Cardiac fibroblast (primary cell): Measurements from ENCODE around the gene ADGRL3.

Source experiments
- DNase-seq, 2 donors: peaks; one replicate each; pipeline versions ENCODE4 v3.0.0 to v3.0.0-alpha.2; 2010; ENCODE audit warnings: low read depth in 2 of 2
- H3K4me3 ChIP-seq, 2 donors: replicated peaks in 1 of 2; 1 replicate in 1 of 2; 2 replicates in 1 of 2; pipeline ENCODE4 v1.5.1; 2011; ENCODE audit warnings: low read depth in 2 of 2, low read length in 2 of 2, mild to moderate bottlenecking in 2 of 2, moderate library complexity in 1 of 2
- TF ChIP-seq, protein P1 (sequence below): IDR thresholded peaks from one replicate; pipeline ENCODE4 v1.5.1; 2011; ENCODE audit warnings: low read depth, mild to moderate bottlenecking, low read length, inconsistent platforms

ADGRL3 gene

DNA sequence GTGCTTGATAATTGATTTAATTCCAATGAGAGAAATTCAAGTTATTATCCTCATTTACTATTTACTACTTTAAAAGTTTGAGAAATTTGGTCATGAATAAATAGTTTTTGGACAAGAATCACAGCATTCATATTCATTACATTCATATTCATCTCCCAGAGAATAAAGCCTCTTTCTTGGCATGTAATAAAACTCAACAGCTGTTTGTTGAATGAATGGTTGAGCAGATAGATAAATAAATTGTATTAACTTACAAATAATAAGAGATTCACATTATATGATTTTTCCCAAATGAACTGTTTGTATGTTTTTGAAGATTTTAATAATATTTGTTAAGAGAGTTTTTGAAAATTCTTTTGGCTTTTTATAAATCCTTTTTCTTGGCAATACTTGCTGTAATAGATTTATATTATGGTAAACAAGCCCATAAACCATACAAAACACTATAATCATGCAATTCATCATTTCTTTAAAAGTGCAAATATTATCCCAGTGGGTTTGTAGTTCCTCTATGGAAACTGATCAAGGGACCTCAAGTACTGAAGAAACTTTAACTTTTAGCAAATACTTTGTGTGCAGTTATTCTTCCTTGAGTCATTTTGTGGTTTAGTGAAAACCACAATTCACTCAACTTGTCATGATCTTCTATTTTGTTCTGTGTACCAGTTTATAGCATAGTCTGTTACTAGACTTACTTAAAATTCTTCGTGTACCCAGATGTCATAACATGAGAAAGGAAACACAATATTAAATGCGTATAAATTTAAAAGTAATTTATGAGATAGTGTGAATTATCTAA lies 371.8 kb downstream of the ADGRL3 start:
- no peak overlapping the region for H3K4me3 ChIP-seq
- TF ChIP-seq, protein P1, sequence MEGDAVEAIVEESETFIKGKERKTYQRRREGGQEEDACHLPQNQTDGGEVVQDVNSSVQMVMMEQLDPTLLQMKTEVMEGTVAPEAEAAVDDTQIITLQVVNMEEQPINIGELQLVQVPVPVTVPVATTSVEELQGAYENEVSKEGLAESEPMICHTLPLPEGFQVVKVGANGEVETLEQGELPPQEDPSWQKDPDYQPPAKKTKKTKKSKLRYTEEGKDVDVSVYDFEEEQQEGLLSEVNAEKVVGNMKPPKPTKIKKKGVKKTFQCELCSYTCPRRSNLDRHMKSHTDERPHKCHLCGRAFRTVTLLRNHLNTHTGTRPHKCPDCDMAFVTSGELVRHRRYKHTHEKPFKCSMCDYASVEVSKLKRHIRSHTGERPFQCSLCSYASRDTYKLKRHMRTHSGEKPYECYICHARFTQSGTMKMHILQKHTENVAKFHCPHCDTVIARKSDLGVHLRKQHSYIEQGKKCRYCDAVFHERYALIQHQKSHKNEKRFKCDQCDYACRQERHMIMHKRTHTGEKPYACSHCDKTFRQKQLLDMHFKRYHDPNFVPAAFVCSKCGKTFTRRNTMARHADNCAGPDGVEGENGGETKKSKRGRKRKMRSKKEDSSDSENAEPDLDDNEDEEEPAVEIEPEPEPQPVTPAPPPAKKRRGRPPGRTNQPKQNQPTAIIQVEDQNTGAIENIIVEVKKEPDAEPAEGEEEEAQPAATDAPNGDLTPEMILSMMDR = no peak
- DNase-seq = peak; percentile 48 to 71

DNA sequence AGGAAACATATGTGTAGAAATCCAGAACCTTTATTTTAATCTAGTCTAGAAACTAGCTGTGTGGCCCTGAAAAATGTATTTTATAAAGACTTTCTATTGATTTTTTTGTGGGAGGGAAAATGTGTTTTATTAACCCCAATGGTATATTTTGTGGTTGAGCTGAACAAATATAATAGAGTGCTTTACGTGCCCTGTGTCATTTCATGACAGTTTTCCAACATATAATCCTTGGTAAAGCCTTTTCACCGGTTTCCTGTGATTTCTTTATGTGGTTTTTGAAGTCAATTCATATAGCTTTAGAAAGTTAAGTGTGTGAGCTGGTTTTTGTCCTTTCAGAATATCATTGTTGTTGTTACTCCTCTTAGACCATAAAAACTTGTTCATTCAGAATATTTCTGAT lies 375.7 kb downstream of the ADGRL3 start:
- DNase-seq = no peak
- TF ChIP-seq, protein P1 = no peak
- no peak overlapping the region for H3K4me3 ChIP-seq

DNA sequence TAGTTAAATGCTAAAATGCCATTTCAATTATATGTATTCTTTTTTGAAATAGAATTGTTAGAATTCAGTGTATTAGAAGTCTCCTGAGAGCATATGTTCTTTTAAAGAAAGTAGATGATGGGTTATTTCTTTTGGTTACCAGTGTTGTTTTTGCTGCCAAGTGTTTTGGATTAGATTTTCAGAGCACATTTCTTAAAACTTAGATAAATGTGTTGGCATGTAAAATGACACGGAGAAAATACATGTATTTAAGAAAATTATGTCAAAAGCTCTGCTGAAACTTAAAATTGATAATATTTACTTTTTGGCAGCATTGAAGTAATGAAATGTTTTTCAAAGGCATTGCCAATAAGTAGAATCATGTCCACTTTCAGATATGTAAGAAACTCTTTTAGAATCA lies 379.7 kb downstream of the ADGRL3 start:
- DNase-seq = no peak
- H3K4me3 ChIP-seq = no peak overlapping the region
- TF ChIP-seq, protein P1 = no peak

DNA sequence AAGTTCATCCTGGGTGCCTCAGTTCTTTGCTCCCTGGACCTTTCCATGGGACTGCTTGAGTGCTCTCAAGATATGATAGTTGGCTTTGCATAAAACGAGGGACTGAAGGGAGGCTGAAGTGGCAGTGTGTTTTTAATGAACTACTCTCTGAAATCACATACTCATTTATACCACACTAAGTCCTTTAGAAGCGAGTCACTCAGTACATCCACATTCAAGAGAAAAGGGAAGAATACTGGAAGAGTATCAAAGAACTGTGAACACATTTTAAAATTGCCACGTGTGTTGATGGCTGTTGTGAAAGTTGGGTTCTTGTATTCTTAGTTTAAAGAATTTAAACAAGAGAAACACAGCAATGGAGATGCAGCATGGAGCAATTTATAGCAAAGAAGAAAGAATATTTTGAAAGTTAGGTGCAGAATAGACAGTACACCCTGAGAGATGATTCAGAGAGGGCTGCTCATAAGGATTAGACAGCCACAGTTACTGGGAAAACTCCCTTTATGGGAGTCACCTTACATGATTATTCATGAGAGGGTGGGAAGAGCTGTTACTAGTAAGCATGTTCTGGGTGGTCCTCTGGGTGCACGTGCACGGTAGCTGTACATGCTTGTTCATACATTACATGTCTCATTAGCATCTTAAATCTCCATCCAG lies 380.7 kb downstream of the ADGRL3 start:
- peak; percentile 2 to 36 for DNase-seq
- TF ChIP-seq, protein P1 = no peak
- H3K4me3 ChIP-seq = no peak overlapping the region

DNA sequence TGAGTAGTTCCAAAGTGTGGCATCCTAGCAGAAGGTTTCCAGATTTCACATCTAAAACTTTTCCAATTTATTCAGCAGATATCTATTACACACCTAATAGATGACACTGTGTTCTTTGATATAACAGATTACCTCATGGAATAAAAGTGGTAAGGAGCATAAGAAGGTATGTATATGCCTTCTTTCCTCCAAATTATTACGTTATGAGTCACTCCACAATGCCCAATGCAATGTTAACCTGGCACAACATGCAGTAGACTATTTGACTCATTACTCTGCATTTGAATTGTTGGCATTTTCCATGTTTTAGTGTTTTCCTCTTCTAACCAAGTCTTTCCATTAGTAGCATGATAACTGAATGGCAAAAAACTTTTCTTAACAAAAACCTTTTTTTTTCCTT lies 383.6 kb downstream of the ADGRL3 start:
- TF ChIP-seq, protein P1 = no peak
- peak; percentile 29 to 67 for DNase-seq
- H3K4me3 ChIP-seq = no peak overlapping the region

DNA sequence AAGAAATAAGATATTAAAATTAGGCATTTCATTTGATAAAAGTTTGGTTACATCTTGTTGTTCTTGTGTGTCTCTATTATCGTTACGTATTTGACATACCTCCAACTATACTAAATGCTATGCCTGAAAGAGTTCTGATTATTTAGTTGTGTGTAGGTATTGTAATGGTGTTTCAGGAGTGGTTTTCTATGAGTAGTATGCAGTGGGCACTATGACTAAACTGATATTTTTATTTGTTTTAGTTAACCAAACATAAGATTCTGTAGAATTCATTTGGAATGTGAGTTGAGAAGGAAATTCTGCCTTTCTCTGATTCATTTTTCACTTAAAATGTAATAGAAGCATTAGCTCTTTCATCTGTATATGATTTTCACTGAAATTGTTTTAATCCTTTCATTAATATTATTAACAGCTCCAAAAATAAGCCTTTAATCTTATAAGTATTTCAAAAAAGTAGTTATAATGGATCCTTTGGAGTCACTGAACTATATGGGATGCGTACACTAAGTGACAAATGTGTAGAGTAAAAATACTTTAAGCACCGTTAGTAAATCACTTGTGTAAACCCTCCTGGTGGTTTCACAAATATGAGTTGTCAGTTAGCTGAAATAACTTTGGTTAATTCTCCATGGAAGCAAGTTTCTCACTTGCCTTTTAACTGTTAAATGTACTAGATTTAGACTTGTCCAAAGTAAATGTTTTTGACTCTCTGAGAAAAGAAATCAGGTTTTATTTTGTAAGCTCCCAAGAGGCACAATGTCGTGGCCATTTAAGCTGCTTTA lies 388.7 kb downstream of the ADGRL3 start:
- no peak overlapping the region for H3K4me3 ChIP-seq
- TF ChIP-seq, protein P1 = no peak
- no peak for DNase-seq
